Hematopoietic multipotent progenitor cell treated with erythropoietin and hydrocortisone succinate and interleukin-3 and kit ligand, for 4 days (in vitro differentiated cells): ENCODE results near the gene SLC44A5.
"Not testable (repeated sequence)": the region's sequence is repeated elsewhere in the genome, so short reads cannot be mapped to it uniquely, and the experiment has no call there.

ENCODE experiments used
- DNase-seq: peaks from one replicate; pipeline ENCODE4 v3.0.0-alpha.2; 2015

The SLC44A5 gene

DNA sequence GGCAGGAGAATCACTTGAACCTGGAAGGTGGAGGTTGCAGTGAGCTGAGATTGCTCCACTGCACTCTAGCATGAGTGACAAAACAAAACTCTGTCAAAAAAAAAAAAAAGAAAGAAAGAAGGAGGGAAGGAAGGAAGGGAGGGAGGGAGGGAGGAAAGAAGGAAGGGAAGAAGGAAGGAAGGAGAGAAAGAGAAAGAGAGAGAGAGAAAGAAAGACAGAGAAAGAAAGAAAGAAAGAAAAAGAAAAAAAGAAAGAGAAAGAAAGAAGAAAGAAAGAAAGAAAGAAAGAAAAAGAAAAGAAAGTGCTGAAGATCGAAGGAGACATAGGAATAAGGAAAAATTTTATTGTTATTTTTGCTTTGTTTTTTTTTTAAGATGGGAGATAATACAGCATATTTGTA, 166.7 kb downstream of the SLC44A5 start:
- DNase-seq: no peak

- DNase-seq: no peak
Observed at GRCh38 chr1:75440274-75440673, 170.6 kb downstream of the SLC44A5 start.

- no peak for DNase-seq
Observed at GRCh38 chr1:75438355-75438754, 172.6 kb downstream of the SLC44A5 start.

DNA sequence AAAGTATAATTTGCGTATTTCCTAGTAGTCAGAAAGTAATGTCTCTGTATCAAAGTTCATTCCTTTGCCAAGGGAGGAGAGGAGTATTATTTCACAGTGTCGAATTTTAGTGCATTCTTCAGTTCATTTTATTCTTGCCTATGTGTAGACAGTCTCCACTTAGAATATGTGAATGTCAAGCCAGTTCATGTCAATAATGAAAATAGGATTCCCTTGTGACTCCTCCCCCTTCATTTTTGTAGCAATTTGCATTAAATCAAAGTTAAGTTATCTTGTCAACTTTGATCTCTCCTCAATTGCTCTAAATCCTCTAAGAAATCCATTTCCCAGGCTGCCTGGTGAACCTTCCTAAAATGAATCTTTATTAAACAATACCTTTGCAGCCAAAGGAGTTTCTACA, 179.1 kb downstream of the SLC44A5 start:
- no peak for DNase-seq

DNA sequence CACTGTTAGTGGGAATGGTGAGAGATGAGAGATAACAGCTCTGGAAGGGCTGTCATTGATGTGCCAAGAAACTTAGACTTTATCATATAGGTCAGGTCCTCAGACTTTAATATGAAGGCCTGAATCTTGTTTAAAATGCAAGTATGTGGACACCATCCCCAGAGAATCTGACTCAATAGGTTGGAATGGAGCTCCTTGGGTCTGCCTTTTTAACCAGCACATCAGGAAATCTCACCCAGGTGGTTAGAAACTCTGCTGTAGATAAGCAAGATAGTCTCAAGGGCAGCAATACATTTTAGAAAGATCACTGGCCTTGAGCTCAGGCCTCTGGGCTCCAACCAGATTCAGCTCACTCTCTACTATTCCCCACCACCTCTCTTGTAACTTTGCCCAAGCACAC, 180.4 kb downstream of the SLC44A5 start:
- no peak for DNase-seq

GRCh38 chr1:75426688-75427087, 184.2 kb downstream of the SLC44A5 start:
- no peak for DNase-seq

GRCh38 chr1:75425001-75425650, 185.8 kb downstream of the SLC44A5 start:
- no peak for DNase-seq

DNA sequence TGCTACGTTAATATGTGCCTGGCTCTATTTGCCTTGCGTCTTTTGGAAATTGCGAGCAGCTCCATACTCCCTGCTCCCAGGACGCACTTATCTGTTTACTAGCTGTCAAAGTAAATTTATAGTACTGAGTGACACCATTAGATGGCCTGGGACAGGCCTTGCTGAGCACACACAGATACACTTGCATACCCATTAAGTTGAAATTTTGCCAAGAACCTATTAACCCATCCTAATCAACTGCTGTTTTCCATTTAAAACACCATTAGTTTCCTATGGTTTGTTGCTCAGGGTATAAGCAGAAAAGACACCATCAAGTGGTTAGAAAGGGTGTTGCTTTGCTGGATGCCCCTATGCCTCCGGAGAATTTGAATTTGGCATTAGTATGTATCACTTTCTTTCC, 187.3 kb downstream of the SLC44A5 start:
- DNase-seq: no peak

DNA sequence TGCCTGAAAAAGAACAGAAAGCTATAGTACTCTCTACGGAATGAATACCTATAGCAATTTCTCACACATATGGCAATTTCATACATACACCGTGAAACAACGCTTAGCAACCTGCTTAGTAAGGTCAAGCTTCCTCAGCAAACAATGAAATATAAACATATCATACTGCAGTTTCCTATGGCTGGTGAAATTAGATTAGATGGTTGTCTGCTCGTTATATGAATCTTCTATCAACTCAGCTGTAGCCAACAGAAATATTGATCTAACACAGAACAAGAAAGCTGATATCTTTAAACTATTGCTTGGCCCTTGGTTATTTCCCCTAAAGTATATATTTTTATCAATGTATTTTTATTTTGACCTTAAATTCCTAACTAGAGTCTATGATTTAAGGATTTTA, 187.8 kb downstream of the SLC44A5 start:
- no peak for DNase-seq

DNA sequence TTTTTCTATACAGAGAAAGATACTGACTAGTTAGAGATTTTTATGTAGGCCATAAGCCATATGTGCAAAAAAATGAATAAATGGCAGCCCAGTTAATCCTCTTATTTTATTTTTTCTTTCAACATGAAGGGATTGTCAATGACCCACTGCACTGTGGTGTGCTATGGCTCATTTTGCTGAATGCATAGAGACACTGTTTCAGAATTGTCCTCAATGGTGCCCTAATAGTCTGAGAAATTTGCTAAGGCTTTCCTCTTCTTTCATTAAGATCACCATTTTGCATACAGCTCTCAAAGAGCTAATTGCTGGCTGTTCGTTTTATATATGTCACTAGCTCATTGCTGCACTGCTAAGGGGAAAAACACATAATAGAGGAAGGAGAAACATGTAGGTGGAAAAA, 189.5 kb downstream of the SLC44A5 start:
- no peak for DNase-seq

DNA sequence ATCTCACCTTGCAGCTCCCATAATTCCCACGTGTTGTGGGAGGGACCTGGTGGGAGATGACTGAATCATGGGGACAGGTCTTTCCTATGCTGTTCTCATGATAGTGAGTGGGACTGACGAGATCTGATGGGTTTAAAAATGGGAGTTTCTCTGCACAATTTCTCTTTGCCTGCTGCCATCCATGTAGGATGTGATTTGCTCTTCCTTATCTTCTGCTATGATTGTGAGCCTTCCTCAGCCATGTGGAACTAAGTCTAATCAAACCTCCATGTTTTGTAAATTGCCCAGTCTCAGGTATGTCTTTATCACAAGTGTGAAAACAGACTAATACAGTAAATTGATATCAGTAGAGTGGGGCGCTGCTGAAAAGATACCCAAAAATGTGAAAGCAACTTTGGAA, 195.7 kb downstream of the SLC44A5 start:
- no peak for DNase-seq

DNA sequence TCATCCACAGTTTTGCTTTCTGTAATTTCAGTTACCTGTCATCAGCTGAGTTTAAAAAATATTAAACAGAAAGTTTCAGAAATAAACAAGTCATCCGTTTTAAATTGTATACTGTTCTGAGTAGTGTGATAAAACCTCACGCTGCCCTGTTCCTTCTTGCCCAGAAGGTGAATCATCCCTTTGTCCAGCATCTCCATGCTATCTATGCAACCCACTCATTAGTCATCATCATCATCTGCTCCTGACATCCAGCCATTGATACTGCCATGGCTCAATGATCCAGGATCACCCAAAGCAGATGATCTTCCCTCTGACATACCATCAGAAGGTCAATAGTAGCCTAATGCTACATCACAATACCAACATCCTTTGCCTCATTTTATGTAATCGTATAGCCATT, 198.3 kb downstream of the SLC44A5 start:
- DNase-seq: no peak

DNA sequence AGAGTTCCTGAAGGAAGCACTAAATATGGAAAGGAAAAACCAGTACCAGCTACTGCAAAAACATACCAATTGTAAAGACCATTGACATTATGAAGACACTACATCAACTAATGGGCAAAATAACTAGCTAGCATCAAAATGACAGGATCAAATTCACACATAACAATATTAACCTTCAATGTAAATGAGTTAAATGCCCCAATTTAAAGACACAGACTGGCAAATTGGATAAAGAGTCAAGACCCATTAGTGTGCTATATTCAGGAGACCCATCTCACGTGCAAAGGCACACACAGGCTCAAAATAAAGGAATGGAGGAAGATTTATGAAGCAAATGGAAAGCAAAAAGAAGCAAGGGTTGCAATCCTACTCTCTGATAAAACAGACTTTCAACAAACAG, 206.2 kb downstream of the SLC44A5 start:
- not testable (repeated sequence) for DNase-seq

DNA sequence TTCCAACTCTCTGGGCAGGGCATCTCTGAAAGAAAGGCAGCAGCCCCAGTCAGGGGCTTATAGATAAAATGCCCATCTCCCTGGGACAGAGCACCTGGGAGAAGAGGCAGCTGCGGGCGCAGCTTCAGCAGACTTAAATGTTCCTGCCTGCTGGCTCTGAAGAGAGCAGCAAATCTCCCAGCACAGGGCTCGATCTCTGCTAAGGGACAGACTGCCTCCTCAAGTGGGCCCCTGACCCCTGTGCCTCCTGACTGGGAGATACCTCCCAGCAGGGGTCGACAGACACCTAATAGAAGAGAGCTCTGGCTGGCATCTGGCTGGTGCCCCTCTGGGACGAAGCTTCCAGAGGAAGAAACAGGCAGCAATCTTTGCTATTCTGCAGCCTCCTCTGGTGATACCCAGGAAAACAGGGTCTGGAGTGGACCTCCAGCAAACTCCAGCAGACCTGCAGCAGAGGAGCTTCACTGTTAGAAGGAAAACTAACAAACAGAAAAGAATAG, 207.7 kb downstream of the SLC44A5 start:
- DNase-seq: not testable (repeated sequence)

DNA sequence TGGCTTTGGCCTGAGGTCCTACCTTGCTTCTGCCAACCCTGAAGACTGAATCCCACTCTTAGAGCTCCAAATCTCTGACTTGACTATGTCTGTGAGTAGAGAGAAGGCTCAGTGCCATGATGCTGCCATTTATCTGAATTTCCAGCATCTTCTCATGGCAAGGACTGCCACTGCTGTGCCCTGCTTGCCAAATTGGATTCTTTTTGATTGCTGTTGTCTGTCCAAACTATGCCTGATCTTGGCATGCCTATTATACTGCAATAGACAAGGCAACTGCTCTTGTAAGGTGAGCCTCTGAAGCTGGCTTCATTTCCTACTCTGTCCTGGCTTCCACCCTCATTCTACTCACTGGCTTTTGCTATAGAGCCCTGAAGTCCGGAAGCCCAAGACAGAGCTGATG, 210.2 kb downstream of the SLC44A5 start:
- DNase-seq: no peak

DNA sequence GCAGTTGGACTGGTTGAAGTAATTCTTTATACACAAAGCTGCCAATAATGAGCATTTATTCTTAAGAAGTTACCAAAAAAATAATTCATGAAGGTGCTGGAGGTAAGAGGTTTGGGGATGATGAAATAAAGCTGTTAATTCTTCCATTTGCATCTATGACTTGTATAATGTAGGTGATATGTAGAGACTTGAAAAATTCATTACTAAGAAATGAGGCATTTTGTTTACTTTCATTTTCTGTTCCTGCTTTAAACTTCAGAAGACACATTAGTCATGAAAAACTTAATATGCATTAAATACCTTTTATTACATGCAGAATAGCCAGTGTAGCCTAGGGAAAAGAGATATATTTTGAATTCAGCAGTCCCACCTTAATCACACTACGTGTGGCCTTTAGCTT, 214.2 kb downstream of the SLC44A5 start:
- no peak for DNase-seq

- no peak for DNase-seq
Observed at GRCh38 chr1:75396260-75396659, 214.7 kb downstream of the SLC44A5 start.

GRCh38 chr1:75394386-75395139, 216.4 kb downstream of the SLC44A5 start:
- no peak for DNase-seq

DNA sequence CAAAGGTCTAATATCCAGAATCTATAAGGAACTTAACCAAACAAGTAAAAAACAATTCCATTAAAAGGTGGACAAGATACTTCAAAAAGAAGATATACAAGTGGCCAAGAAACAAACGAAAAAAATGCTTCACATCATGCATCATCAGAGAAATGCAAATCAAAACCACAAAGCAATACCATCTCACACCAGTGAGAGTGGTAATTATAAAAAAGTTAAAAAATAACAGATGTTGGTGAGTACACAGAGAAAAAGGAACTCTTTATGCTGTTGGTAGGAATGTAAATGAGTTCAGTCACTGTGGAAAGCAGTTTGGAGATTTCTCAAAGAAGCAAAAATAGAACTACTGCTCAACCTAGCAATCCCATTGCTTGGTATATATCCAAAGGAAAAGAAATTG, 218.6 kb downstream of the SLC44A5 start:
- no peak for DNase-seq

GRCh38 chr1:75375476-75376447, 235.2 kb downstream of the SLC44A5 start:
- not testable (repeated sequence) for DNase-seq

DNA sequence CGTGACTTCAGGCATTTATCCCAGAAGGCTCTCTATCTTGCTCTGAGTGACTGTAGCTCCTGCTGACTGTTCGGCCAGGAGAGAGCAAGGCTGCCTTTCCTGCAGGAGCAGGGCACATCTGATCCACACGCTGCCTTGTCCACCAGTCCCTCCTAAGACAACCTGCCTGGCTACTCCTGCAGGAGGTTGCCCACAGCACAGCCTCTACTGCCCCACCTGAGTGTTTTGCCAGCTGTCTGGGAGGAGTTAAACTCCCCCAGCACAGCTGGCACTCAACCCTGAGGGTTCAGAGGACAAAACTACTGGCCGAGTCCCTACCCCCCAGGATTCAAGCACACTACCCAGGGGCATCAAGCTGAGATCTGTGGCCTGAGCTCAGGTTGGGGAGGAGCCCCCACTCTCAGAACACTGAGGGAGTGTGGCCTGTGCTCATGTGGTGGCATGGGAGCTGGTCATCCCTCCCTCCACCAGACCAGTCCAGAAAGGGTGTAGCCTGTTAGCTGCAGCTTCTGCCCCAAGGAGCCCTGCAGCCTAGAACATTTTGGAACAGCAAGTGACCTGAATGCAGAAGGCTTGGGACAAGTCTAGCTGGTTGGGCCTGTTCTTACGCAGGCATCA, 237.3 kb downstream of the SLC44A5 start:
- DNase-seq: no peak

DNA sequence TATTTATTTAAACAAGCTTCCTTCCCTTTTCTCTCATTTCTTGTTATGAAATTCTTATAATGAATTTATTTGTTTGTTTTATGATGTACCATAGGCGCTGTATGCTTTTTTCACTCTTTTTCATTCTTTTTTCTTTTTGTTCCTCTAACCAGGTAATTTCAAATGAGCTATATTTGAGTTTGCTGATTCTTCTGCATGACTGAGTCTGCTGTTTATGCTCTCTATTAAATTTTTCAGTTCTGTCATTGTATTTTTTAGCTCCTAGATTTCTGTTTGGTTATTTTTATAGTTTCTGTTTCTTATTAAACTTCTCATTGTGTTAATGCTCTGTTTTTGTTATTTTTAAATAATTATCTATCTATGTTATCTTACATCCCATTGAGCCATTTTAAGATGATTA, 244.3 kb downstream of the SLC44A5 start:
- DNase-seq: no peak

- no peak for DNase-seq
Observed at GRCh38 chr1:75361260-75361659, 249.7 kb downstream of the SLC44A5 start.
